GM12891 (cell line): ENCODE measurements around the gene RDX.

Experiments used
- PAX5 ChIP-seq: IDR thresholded peaks from 2 replicates; pipeline ENCODE4 v1.6.1; 2011; ENCODE audit warnings: low read length, moderate library complexity, mild to moderate bottlenecking; ENCODE audit not compliant: insufficient read depth, severe bottlenecking
- POLR2A ChIP-seq: IDR thresholded peaks from 2 replicates; pipeline ENCODE4 v1.6.1; 2011; ENCODE audit warnings: low read depth, low read length, control low read depth
- POLR2AphosphoS5 ChIP-seq: IDR thresholded peaks from 2 replicates; pipeline ENCODE4 v1.6.1; 2011; ENCODE audit warnings: low read depth, low read length, control low read depth
- POU2F2 ChIP-seq: IDR thresholded peaks from 2 replicates; pipeline ENCODE4 v1.6.1; 2011; ENCODE audit warnings: low read depth, mild to moderate bottlenecking, control low read depth, low read length, moderate library complexity
- TAF1 ChIP-seq: IDR thresholded peaks from 2 replicates; pipeline ENCODE4 v1.6.1; 2011; ENCODE audit warnings: low read depth, low read length, control low read depth

DNA sequence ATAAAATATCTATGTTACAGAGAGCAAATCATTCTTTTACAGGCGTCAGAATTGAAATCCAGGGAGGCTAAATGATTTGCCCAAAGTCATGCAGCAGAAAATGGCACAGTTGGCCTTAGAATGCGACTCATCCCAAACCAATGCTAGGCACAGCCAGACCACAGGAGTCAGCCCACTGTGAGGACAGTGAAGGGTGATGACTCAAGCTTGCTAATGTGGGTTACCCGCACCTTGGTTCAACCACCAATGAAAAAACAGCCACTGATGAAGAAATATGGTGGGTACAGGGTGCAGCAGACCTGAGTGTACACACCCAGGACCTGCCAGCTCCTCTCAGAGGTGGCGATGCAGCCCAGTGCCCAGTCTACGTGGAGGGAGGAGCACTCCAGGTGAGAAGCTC is 113.5 kb downstream of the RDX start:
- TF ChIP-seq TAF1 (no peak), POLR2AphosphoS5 (no peak), PAX5 (no peak), POLR2A (no peak), POU2F2 (no peak)
